Vagina (tissue), 2 donors: ENCODE data around the gene GRIK4.

Experiments
- POLR2A ChIP-seq, 2 donors: fragments of 450-650 bp; IDR thresholded peaks; one replicate each; pipeline ENCODE4 v1.6.1; 2017; ENCODE audit warnings: antibody characterized with exemption in 2 of 2, mild to moderate bottlenecking in 2 of 2, moderate library complexity in 2 of 2
- POLR2AphosphoS5 ChIP-seq, 2 donors: sonication (generic); formaldehyde crosslinking; IDR thresholded peaks; one replicate each; pipeline ENCODE4 v1.9.0; 2017; ENCODE audit warnings: antibody characterized with exemption in 2 of 2, mild to moderate bottlenecking in 2 of 2, low read depth in 1 of 2; ENCODE audit not compliant: insufficient read depth in 1 of 2
- TF ChIP-seq, protein P1 (sequence below), 3 experiments: fragments of 450-650 bp in 2 of 3; fragments of 200-600 bp in 1 of 3; sonication (generic) in 1 of 3; IDR thresholded peaks; one replicate each; pipeline ENCODE4 v1.5.1; 2017 to 2019; ENCODE audit warnings: antibody characterized with exemption in 3 of 3, mild to moderate bottlenecking in 2 of 3, moderate library complexity in 2 of 3

DNA sequence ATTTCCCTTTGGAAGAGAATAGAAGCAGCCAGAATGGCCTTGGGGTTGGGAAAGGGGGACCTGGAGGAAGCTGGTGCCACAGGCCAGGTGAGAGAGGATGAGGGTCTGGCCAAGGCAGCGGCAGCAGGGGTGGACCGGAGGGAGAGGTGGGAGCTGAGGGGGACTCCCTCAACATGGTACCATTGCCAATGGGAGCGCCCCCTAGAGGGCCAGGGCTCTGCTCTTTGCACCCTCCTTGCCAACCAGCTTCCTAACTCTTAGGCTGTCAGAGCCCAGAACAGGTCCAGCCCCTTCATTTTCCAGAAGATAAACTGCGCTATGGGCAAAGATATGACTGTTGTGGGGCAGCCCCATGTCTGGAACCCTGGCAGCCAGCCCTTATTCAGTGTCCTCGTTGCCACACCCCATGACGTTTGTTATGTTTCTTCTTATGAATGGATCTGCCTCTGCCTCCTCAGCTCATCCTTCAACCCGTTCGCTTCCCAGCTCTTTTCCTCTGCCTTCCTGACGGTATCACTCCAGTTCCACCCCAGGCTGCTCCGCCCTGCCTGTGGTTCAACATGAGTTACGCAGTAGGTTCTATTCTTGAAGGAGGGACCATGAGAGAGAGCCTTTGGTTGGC is 185.2 kb downstream of the GRIK4 start:
- TF ChIP-seq, protein P1, sequence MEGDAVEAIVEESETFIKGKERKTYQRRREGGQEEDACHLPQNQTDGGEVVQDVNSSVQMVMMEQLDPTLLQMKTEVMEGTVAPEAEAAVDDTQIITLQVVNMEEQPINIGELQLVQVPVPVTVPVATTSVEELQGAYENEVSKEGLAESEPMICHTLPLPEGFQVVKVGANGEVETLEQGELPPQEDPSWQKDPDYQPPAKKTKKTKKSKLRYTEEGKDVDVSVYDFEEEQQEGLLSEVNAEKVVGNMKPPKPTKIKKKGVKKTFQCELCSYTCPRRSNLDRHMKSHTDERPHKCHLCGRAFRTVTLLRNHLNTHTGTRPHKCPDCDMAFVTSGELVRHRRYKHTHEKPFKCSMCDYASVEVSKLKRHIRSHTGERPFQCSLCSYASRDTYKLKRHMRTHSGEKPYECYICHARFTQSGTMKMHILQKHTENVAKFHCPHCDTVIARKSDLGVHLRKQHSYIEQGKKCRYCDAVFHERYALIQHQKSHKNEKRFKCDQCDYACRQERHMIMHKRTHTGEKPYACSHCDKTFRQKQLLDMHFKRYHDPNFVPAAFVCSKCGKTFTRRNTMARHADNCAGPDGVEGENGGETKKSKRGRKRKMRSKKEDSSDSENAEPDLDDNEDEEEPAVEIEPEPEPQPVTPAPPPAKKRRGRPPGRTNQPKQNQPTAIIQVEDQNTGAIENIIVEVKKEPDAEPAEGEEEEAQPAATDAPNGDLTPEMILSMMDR (IDR thresholded peaks at IDR 0.05): no peak
- TF ChIP-seq POLR2A (IDR thresholded peaks at IDR 0.05): no peak
- TF ChIP-seq POLR2AphosphoS5 (IDR thresholded peaks at IDR 0.05; ENCODE audit: insufficient read depth in 1 of 2, low read depth in 1 of 2): no peak
